Endothelial cell of umbilical vein (primary cell): ENCODE measurements around the gene TMEM205. TPM values are rescaled to one million over a fixed set of nuclear protein-coding genes. Genes with fewer than 3 reads are reported as not detected.

ENCODE experiments used
- Bru-seq: library from RNA; stranded (reverse); fragments of 400-500 nt; gene quantifications from one replicate; lab custom pipeline; 2021; lab: Mats Ljungman, UMichigan
- BruChase-seq, 2 experiments: library from RNA; stranded (reverse); fragments of 400-500 nt; gene quantifications; one replicate each; lab custom pipeline; 2021; lab: Mats Ljungman, UMichigan
- BruUV-seq: library from RNA; stranded (reverse); fragments of 400-500 nt; replicated peaks from 2 replicates; lab custom pipeline; 2021; lab: Mats Ljungman, UMichigan
- CTCF ChIA-PET: fragments of 300-600, 350-600 bp; sonication (Branson Sonifier 250); formaldehyde crosslinking; loops from one replicate; lab custom pipeline; 2021; ENCODE audit warnings: antibody characterized with exemption, inconsistent platforms; lab: Charles Lee
- POLR2A ChIA-PET: fragments of 300-600, 350-600 bp; sonication (Branson Sonifier 250); formaldehyde crosslinking; loops from one replicate; lab custom pipeline; 2021; ENCODE audit warnings: antibody characterized with exemption, inconsistent platforms; lab: Charles Lee
- DNase-seq: peaks from one replicate; pipeline ENCODE4 v3.0.0-alpha.2; 2011; ENCODE audit warnings: low read depth, low spot score
- FAIRE-seq: peaks from 2 replicates; lab custom pipeline; 2011; peaks lifted over from hg19 to GRCh38; lab: Jason Lieb, UNC
- H2AFZ ChIP-seq: 2 replicates; pipeline ENCODE4 v1.6.0; 2012; ENCODE audit warnings: low read depth, low read length, control low read depth, inconsistent platforms
- H3K27ac ChIP-seq: 2 replicates; pipeline ENCODE4 v1.5.1; 2011; ENCODE audit warnings: low read depth, mild to moderate bottlenecking, control low read depth, low read length, moderate library complexity; ENCODE audit not compliant: insufficient read depth
- H3K27me3 ChIP-seq, 2 experiments: 2 replicates each; pipeline versions ENCODE4 v1.6.0 to v1.6.1; 2011; ENCODE audit warnings: low read length in 2 of 2, mixed read lengths in 1 of 2; ENCODE audit not compliant: control insufficient read depth in 2 of 2, insufficient read depth in 2 of 2
- H3K36me3 ChIP-seq, 2 experiments: 2 replicates in 1 of 2; 3 replicates in 1 of 2; pipeline ENCODE4 v1.5.1; 2011; ENCODE audit warnings: low read length in 2 of 2, mild to moderate bottlenecking in 1 of 2, moderate library complexity in 1 of 2; ENCODE audit not compliant: control insufficient read depth in 2 of 2, insufficient read depth in 2 of 2; ENCODE audit errors: extremely low read depth in 1 of 2
- H3K4me1 ChIP-seq: 3 replicates; pipeline ENCODE4 v1.5.1; 2011; ENCODE audit warnings: mild to moderate bottlenecking, low read length; ENCODE audit not compliant: control insufficient read depth, insufficient read depth; ENCODE audit errors: extremely low read depth
- H3K4me2 ChIP-seq: 2 replicates; pipeline ENCODE4 v1.6.1; 2011; ENCODE audit warnings: low read length, control low read depth, mixed read lengths; ENCODE audit not compliant: insufficient read depth
- H3K4me3 ChIP-seq, 3 experiments: fragments of 200-600 bp in 1 of 3; sonication (generic), shearing (Covaris generic) in 1 of 3; replicated peaks in 1 of 3; 2 replicates each; pipeline ENCODE4 v1.5.1; 2011 to 2016; ENCODE audit warnings: control low read depth in 3 of 3, low read length in 3 of 3, mild to moderate bottlenecking in 2 of 3, inconsistent platforms in 1 of 3, low read depth in 1 of 3, moderate library complexity in 1 of 3; ENCODE audit not compliant: insufficient read depth in 1 of 3
- H3K79me2 ChIP-seq: 2 replicates; pipeline ENCODE4 v1.6.0; 2012; ENCODE audit warnings: low read length, inconsistent platforms; ENCODE audit not compliant: control insufficient read depth, insufficient read depth
- H3K9ac ChIP-seq: replicated peaks from 2 replicates; pipeline ENCODE3; 2011; ENCODE audit warnings: low read length, control low read depth; ENCODE audit not compliant: insufficient read depth; ENCODE audit errors: extremely low read depth
- H3K9me1 ChIP-seq: replicated peaks from 3 replicates; pipeline ENCODE4 v1.6.0; 2011; ENCODE audit warnings: mild to moderate bottlenecking, low read length; ENCODE audit not compliant: control insufficient read depth, insufficient read depth; ENCODE audit errors: extremely low read depth
- H3K9me3 ChIP-seq: replicated peaks from 2 replicates; pipeline ENCODE4 v1.5.1; 2012; ENCODE audit warnings: low read length, inconsistent platforms; ENCODE audit not compliant: control insufficient read depth, insufficient read depth
- H4K20me1 ChIP-seq: replicated peaks from 2 replicates; pipeline ENCODE3; 2011; ENCODE audit warnings: mild to moderate bottlenecking, low read length; ENCODE audit not compliant: control insufficient read depth, insufficient read depth; ENCODE audit errors: extremely low read depth
- EZH2 ChIP-seq: IDR thresholded peaks from 2 replicates; pipeline ENCODE4 v1.6.1; 2012; ENCODE audit warnings: borderline replicate concordance, low read depth, mild to moderate bottlenecking, moderate library complexity, low read length, inconsistent platforms; ENCODE audit not compliant: severe bottlenecking
- FOS ChIP-seq: IDR thresholded peaks from 2 replicates; pipeline ENCODE4 v1.6.1; 2011; ENCODE audit warnings: mild to moderate bottlenecking, low read length, moderate library complexity, borderline replicate concordance; ENCODE audit not compliant: insufficient read depth
- GATA2 ChIP-seq: IDR thresholded peaks from 2 replicates; pipeline ENCODE4 v1.7.0; 2011; ENCODE audit warnings: low read depth, mild to moderate bottlenecking, moderate library complexity, mixed read lengths, low read length; ENCODE audit not compliant: insufficient read length, insufficient read depth
- JUN ChIP-seq: IDR thresholded peaks from 2 replicates; pipeline ENCODE4 v1.6.1; 2011; ENCODE audit warnings: borderline replicate concordance, low read depth; ENCODE audit not compliant: insufficient read length, insufficient read depth
- MYC ChIP-seq: IDR thresholded peaks from one replicate; pipeline ENCODE4 v1.6.1; 2011; ENCODE audit warnings: mild to moderate bottlenecking, low read depth, low read length
- POLR2A ChIP-seq: IDR thresholded peaks from 2 replicates; pipeline ENCODE4 v1.6.1; 2012; ENCODE audit warnings: low read depth, mild to moderate bottlenecking, control low read depth, low read length
- POLR2AphosphoS5 ChIP-seq: IDR thresholded peaks from 2 replicates; pipeline ENCODE4 v1.6.1; 2012; ENCODE audit warnings: low read depth, mild to moderate bottlenecking, control low read depth, low read length, moderate library complexity; ENCODE audit not compliant: insufficient read depth
- dilution Hi-C: fragments of 300-500 bp; cut with MboI; formaldehyde crosslinking; loops from one replicate; pipeline ENCODE4 v1.15.0; 2019; ENCODE audit warnings: low sequenced_read_pairs; ENCODE audit not compliant: extremely low pct_ligation_motif_present
- intact Hi-C: fragments of 100-400 bp; cut with micrococcal nuclease; formaldehyde crosslinking; loops from one replicate; pipeline ENCODE4 v1.10.0; 2022
- long read RNA-seq: library from polyadenylated mRNA; stranded (forward); transcript quantifications from one replicate; pipeline ENCODE4 v2.0.0, GENCODE V29; 2021
- polyA minus RNA-seq, 3 experiments: library from RNA; depleted of rRNA, polyadenylated mRNA; stranded (reverse); fragments of >200 nt; gene quantifications; 1 replicate in 1 of 3; 2 replicates in 2 of 3; pipeline ENCODE4 v1.2.3, GENCODE V29; 2011
- polyA plus RNA-seq, 4 experiments: library from polyadenylated mRNA; depleted of rRNA in 3 of 4; stranded (reverse) in 3 of 4; unstranded in 1 of 4; fragments of >200 nt; gene quantifications; 2 replicates each; pipeline versions ENCODE4 v1.2.1 to v1.2.3, GENCODE V29; 2011 to 2012; ENCODE audit warnings: missing spikeins in 1 of 4
- total RNA-seq: library from RNA; stranded (reverse); gene quantifications from 2 replicates; pipeline ENCODE4 v1.2.3, GENCODE V29; 2021
- TF ChIP-seq, protein P1 (sequence below): IDR thresholded peaks from 2 replicates; pipeline ENCODE4 v1.6.1; 2011; ENCODE audit not compliant: insufficient read depth, insufficient read length
- TF ChIP-seq, protein P2 (sequence below), 2 donors: IDR thresholded peaks; 1 replicate in 1 of 2; 2 replicates in 1 of 2; pipeline ENCODE4 v1.5.1; 2011; ENCODE audit warnings: low read length in 2 of 2, mild to moderate bottlenecking in 2 of 2, moderate library complexity in 2 of 2, control low read depth in 1 of 2, inconsistent platforms in 1 of 2, low read depth in 1 of 2; ENCODE audit not compliant: insufficient read depth in 1 of 2; ENCODE audit errors: extremely low read depth in 1 of 2

The TMEM205 gene
- total RNA-seq, result 57.3 and 58.9 TPM in 2 replicates
- 345 and 364 TPM in 2 replicates for polyA plus RNA-seq
- polyA plus RNA-seq (2011; cell fraction: cytosol; rRNA removed), result 252 and 288 TPM in 2 replicates
- 148 and 156 TPM in 2 replicates for polyA plus RNA-seq (2011; cell fraction: nucleus; rRNA removed)
- polyA plus RNA-seq (2012), result 85.8 and 87.3 TPM in 2 replicates
- polyA minus RNA-seq, result 99.9 and 106 TPM in 2 replicates
- polyA minus RNA-seq (2011; cell fraction: cytosol; rRNA and poly(A)+ RNA removed), result 20.3 TPM
- 14.5 and 17.6 TPM in 2 replicates for polyA minus RNA-seq (2011; cell fraction: nucleus; rRNA and poly(A)+ RNA removed)
- Bru-seq, nascent RNA, result percentile 60 among the genes with signal in this experiment
- percentile 88 among the genes with signal in this experiment for BruChase-seq, experiment 1, labeled RNA remaining after a 6-hour chase
- percentile 77 among the genes with signal in this experiment for BruChase-seq, experiment 2, labeled RNA remaining after a 2-hour chase
- long read RNA-seq, transcript TMEM205-210 (4 exons, 840 nt), result minor isoform, 22 of 190 reads
- long read RNA-seq, transcript TMEM205-216 (4 exons, 792 nt), result major isoform, 109 of 190 reads
- long read RNA-seq, transcript TMEM205-205 (4 exons, 677 nt), result minor isoform, 26 of 190 reads
- long read RNA-seq, transcript TMEM205-201 (3 exons, 1,034 nt), result minor isoform, 5 of 190 reads
- long read RNA-seq, partial matches to known transcripts, result 0 of 190 reads
- long read RNA-seq, other reads (novel, unspliced or antisense), result 18 of 190 reads

DNA sequence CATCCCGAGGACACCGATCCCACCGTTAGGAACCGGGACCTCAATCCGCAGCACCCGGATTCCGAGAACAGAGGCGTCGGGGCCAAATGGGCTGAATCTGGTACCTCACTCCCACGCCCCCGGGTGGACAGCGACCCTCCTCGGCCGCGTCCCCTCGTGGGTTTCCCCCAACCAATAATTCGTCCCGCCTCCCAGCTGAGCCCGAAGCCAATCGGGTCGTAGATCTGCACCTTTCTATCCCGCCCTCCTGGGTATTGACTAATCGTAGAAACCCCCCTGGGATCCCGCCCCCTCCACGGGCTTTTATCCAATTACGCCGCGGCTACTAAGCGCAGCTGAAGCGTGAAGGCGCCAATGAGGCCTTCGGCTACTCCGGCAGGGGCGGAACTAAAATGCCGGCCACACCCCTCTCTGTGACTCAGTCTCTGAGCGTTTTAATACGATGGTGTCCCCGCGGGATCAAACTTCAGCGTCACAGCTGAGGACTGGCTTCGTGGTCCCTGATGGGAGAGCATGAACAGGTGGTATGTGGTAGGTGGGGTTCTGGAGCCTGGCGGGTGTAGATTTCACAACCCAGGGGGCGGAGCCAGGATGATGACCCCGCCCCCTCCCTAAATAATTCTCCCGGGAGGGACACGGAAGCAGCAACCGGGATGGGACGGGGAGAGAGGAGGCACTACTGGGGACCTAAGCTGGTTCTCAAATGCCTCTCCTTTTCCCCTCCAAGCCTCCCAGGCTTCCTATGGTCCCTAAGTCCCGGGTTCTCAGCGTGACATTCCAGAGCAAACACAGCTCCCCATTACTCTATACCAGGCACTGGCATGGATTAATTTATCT is at the start of gene TMEM205, which contains the start of gene CCDC159:
Gene TMEM205, minus strand, starts transcription at position 165 of the 837 bp plus-strand sequence. CDS start 649 bp downstream, outside the sequence.
Gene CCDC159, plus strand, starts transcription at position 416 of the 837 bp plus-strand sequence. Its CDS starts 88 bp downstream, at position 504.
- peaks cover 21% of the 10 kb centered on the region for H3K4me1 ChIP-seq
- CTCF ChIA-PET, result interaction anchor here (0.8 to 2.1 kb wide), 9 partner anchors 14 to 136 kb away, joined by 3 to 14 read pairs (median 5); partner anchors contain the start of gene SWSAP1

More for the DNA sequence above, at the start of gene TMEM205, which contains the start of gene CCDC159:
- H3K9me1 ChIP-seq, result no peaks in the 10 kb centered on the region
- H3K36me3 ChIP-seq, result peaks cover 0 to 3% of the 10 kb centered on the region in 2 experiments
- no peaks in the 10 kb centered on the region for H3K79me2 ChIP-seq
- peak within 1 kb of the TSS; percentile 87 for H3K4me2 ChIP-seq
- intact Hi-C loops (loop anchor here (1.0 kb wide), 3 partner anchors 9 to 89 kb away; partner anchors contain the start of genes ODAD3, PLPPR2 and PRKCSH), dilution Hi-C loops (no loop called here)
- H3K27me3 ChIP-seq, result no peaks in the 10 kb centered on the region
- DNase-seq (peak; percentile 99), FAIRE-seq (peak; percentile 99)
- TSS peak; percentile 80 for BruUV-seq
- no peaks in the 10 kb centered on the region for H3K9me3 ChIP-seq
- H2AFZ ChIP-seq, result peak within 1 kb of the TSS; percentile 82
- H3K9ac ChIP-seq, result peak within 1 kb of the TSS; percentile 60
- peak within 1 kb of the TSS; percentile 36 to 93 (median 72) for H3K4me3 ChIP-seq
- H4K20me1 ChIP-seq, result no peaks in the 10 kb centered on the region
- peak within 1 kb of the TSS; percentile 48 for H3K27ac ChIP-seq
- TF ChIP-seq POLR2AphosphoS5 (peak; percentile 27), EZH2 (no peak), FOS (peak; percentile 73), GATA2 (no peak), MYC (no peak), POLR2A (peak; percentile 79), JUN (no peak)
- TF ChIP-seq, protein P1, sequence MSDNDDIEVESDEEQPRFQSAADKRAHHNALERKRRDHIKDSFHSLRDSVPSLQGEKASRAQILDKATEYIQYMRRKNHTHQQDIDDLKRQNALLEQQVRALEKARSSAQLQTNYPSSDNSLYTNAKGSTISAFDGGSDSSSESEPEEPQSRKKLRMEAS, result peak; percentile 35
- TF ChIP-seq, protein P2, sequence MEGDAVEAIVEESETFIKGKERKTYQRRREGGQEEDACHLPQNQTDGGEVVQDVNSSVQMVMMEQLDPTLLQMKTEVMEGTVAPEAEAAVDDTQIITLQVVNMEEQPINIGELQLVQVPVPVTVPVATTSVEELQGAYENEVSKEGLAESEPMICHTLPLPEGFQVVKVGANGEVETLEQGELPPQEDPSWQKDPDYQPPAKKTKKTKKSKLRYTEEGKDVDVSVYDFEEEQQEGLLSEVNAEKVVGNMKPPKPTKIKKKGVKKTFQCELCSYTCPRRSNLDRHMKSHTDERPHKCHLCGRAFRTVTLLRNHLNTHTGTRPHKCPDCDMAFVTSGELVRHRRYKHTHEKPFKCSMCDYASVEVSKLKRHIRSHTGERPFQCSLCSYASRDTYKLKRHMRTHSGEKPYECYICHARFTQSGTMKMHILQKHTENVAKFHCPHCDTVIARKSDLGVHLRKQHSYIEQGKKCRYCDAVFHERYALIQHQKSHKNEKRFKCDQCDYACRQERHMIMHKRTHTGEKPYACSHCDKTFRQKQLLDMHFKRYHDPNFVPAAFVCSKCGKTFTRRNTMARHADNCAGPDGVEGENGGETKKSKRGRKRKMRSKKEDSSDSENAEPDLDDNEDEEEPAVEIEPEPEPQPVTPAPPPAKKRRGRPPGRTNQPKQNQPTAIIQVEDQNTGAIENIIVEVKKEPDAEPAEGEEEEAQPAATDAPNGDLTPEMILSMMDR (IDR thresholded peaks at IDR 0.05; ENCODE audit: extremely low read depth in 1 of 2, insufficient read depth in 1 of 2, low read depth in 1 of 2, low read length in 2 of 2), result no peak
- POLR2A ChIA-PET, result interaction anchor here (0.6 kb wide), 2 partner anchors 35 to 220 kb away, joined by 3 to 4 read pairs; no protein-coding TSS in a partner anchor
